Measurements from ENCODE around the gene SCGB2B2. TPM values are rescaled to one million over a fixed set of nuclear protein-coding genes. Genes with fewer than 3 reads are reported as not detected.

The SCGB2B2 gene
- polyA plus RNA-seq, 1 of the 3 experiments (the other 2 are of a cell fraction), result 0.03 TPM

GRCh38 chr19:34654796-34655195, 22.2 kb downstream of the SCGB2B2 start (continued):
- TF ChIP-seq TAF1 (IDR thresholded peaks at IDR 0.05; ENCODE audit: borderline replicate concordance, low read depth, low read length) (no peak), NFIC (IDR thresholded peaks at IDR 0.05; ENCODE audit: borderline replicate concordance) (no peak)
- TF ChIP-seq, protein P1, sequence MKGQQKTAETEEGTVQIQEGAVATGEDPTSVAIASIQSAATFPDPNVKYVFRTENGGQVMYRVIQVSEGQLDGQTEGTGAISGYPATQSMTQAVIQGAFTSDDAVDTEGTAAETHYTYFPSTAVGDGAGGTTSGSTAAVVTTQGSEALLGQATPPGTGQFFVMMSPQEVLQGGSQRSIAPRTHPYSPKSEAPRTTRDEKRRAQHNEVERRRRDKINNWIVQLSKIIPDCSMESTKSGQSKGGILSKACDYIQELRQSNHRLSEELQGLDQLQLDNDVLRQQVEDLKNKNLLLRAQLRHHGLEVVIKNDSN (IDR thresholded peaks at IDR 0.05; ENCODE audit: borderline replicate concordance, low read depth), result no peak

GRCh38 chr19:34651747-34652146, 25.2 kb downstream of the SCGB2B2 start:
- Histone ChIP-seq H3K79me2 (ENCODE audit: insufficient read depth) (no peaks in the 10 kb centered on the region), H3K27ac (ENCODE audit: low read depth in 2 of 2, low read length in 1 of 2) (no peak overlapping the region), H3K4me1 (ENCODE audit: control insufficient read depth in 1 of 2, insufficient read depth in 2 of 2, low read depth in 1 of 2, low read length in 1 of 2) (peaks cover 0 to 12% of the 10 kb centered on the region in 2 experiments; a peak in 1 of 4 replicates), H3K9ac (no peak overlapping the region), H3K27me3 (ENCODE audit: insufficient read depth) (no peaks in the 10 kb centered on the region), H3K9me2 (no peaks in the 10 kb centered on the region), H2AFZ (ENCODE audit: low read depth) (no peak overlapping the region), H3K36me3 (replicated peaks in 1 of 2; ENCODE audit: control insufficient read depth in 1 of 2, insufficient read depth in 2 of 2, low read length in 1 of 2) (no peaks in the 10 kb centered on the region), H3K9me3 (peaks cover 9% of the 10 kb centered on the region), H3K4me3 (ENCODE audit: low read depth in 2 of 2, low read length in 1 of 2) (no peak overlapping the region), H3K4me2 (no peak overlapping the region), H4K20me1 (ENCODE audit: insufficient read depth) (no peaks in the 10 kb centered on the region), H3F3A (replicated peaks; ENCODE audit: insufficient read depth) (no peaks in the 10 kb centered on the region)
- 39% methylated on average over 2 of the region's 2 CpGs for WGBS (ENCODE audit: low lambda C conversion rate)
- ChIA-PET POLR2A (no interaction called here), CTCF (interaction anchor here (0.6 to 1.3 kb wide), 2 partner anchors 12 to 403 kb away, joined by 3 to 7 read pairs; no protein-coding TSS in a partner anchor)
- no peak for DNase-seq
- TF ChIP-seq FOSL2 (IDR thresholded peaks at IDR 0.05; ENCODE audit: borderline replicate concordance, low read depth), result no peak
- no peak for TF ChIP-seq YY1 (IDR thresholded peaks at IDR 0.05; ENCODE audit: low read depth)
- TF ChIP-seq MXI1 (IDR thresholded peaks at IDR 0.05; ENCODE audit: low read depth, low read length), result no peak
- no peak for TF ChIP-seq EZH2phosphoT487 (IDR thresholded peaks at IDR 0.05; ENCODE audit: borderline replicate concordance, low read depth)
- TF ChIP-seq FOXJ3 (CRISPR knock-in tag; IDR thresholded peaks at IDR 0.05), result no peak
- TF ChIP-seq SIN3A (IDR thresholded peaks at IDR 0.05; ENCODE audit: borderline replicate concordance, low read depth, low read length), result no peak
- no peak for TF ChIP-seq GATA2 (CRISPR knock-in tag; IDR thresholded peaks at IDR 0.05)
- no peak for TF ChIP-seq POLR2AphosphoS5 (IDR thresholded peaks at IDR 0.05; ENCODE audit: low read depth, low read length)

GRCh38 chr19:34649886-34650543, 26.9 kb downstream of the SCGB2B2 start:
- H3K9me2 ChIP-seq, result no peaks in the 10 kb centered on the region
- H3K79me2 ChIP-seq (ENCODE audit: insufficient read depth), result no peaks in the 10 kb centered on the region
- CTCF ChIA-PET, result no interaction called here
- H4K20me1 ChIP-seq (ENCODE audit: insufficient read depth), result no peaks in the 10 kb centered on the region
- TF ChIP-seq SIN3A (IDR thresholded peaks at IDR 0.05; ENCODE audit: borderline replicate concordance, low read depth, low read length) (no peak), RCOR1 (IDR thresholded peaks at IDR 0.05; ENCODE audit: low read length) (no peak)
- H3K4me3 ChIP-seq (ENCODE audit: low read depth in 2 of 2, low read length in 1 of 2), result no peak overlapping the region
- no peak overlapping the region for H3K4me2 ChIP-seq
- H3K9ac ChIP-seq, result no peak overlapping the region
- 33% methylated on average over 9 of the region's 9 CpGs for WGBS (ENCODE audit: low lambda C conversion rate)
- peaks cover 0 to 29% of the 10 kb centered on the region in 2 experiments; a peak in 2 of 4 replicates for H3K4me1 ChIP-seq (ENCODE audit: control insufficient read depth in 1 of 2, insufficient read depth in 2 of 2, low read depth in 1 of 2, low read length in 1 of 2)
- POLR2A ChIA-PET, result no interaction called here
- DNase-seq, result no peak
- no peaks in the 10 kb centered on the region for H3F3A ChIP-seq (replicated peaks; ENCODE audit: insufficient read depth)
- no peak overlapping the region for H2AFZ ChIP-seq (ENCODE audit: low read depth)
- H3K27ac ChIP-seq (ENCODE audit: low read depth in 2 of 2, low read length in 1 of 2), result no peak overlapping the region
- H3K27me3 ChIP-seq (ENCODE audit: insufficient read depth), result no peaks in the 10 kb centered on the region
- no peaks in the 10 kb centered on the region for H3K36me3 ChIP-seq (replicated peaks in 1 of 2; ENCODE audit: control insufficient read depth in 1 of 2, insufficient read depth in 2 of 2, low read length in 1 of 2)
- peaks cover 9% of the 10 kb centered on the region for H3K9me3 ChIP-seq

Data from SK-N-SH (cell line).